ENCODE results near the gene SPRED3. TPM values are rescaled to one million over a fixed set of nuclear protein-coding genes. Genes with fewer than 3 reads are reported as not detected.

The SPRED3 gene
- total and polyA plus RNA-seq, 9 of the 15 experiments (the other 6 are each of a cell fraction or from before 2014, with no cell fraction given) = 0.05 to 1.3 (median 0.36) TPM

- no peak for TF ChIP-seq PTTG1 (tag; IDR thresholded peaks at IDR 0.05; ENCODE audit: low read depth)
- no peak for TF ChIP-seq ZNF431 (CRISPR knock-in tag; IDR thresholded peaks at IDR 0.05)
- no peak for TF ChIP-seq MED1 (CRISPR knock-in tag; IDR thresholded peaks at IDR 0.05; ENCODE audit: borderline replicate concordance)
- TF ChIP-seq NR0B1 (IDR thresholded peaks at IDR 0.05; ENCODE audit: partially characterized antibody) = no peak
- peak; percentile 79 for TF ChIP-seq ZBTB9 (CRISPR knock-in tag; IDR thresholded peaks at IDR 0.05)
- peak in 1 of 2 experiments; percentile 72; a peak in 1 of 4 replicates for TF ChIP-seq SRF (CRISPR knock-in tag; IDR thresholded peaks at IDR 0.05)
- no peak; the same call in 1 of the 2 replicates for TF ChIP-seq ZNF740 (CRISPR knock-in tag; IDR thresholded peaks at IDR 0.05)
- no peak for TF ChIP-seq ZNF740 (tag; IDR thresholded peaks at IDR 0.05)
- no peak; the same call in 1 of the 2 replicates for TF ChIP-seq CEBPZ (IDR thresholded peaks at IDR 0.05; ENCODE audit: borderline replicate concordance, low read depth, low read length)
- peak; percentile 96 for TF ChIP-seq CXXC5 (CRISPR knock-in tag; IDR thresholded peaks at IDR 0.05)
- 0 out of 2 replicates have a peak, but pooled peaks have one; percentile 26 for TF ChIP-seq POLR2AphosphoS5 (IDR thresholded peaks at IDR 0.05; ENCODE audit: control insufficient read depth, insufficient read depth, low read depth, low read length)
- 0 out of 2 replicates have a peak, but pooled peaks have one; percentile 53 for TF ChIP-seq ZBTB33 (CRISPR knock-in tag; IDR thresholded peaks at IDR 0.05)
- TF ChIP-seq NCOR1 (IDR thresholded peaks at IDR 0.05) = no peak
- no peak for TF ChIP-seq RFX7 (CRISPR knock-in tag; IDR thresholded peaks at IDR 0.05)
- peak; percentile 70 for TF ChIP-seq CHD2 (IDR thresholded peaks at IDR 0.05; ENCODE audit: low read depth, low read length)
- 0 out of 2 replicates have a peak, but pooled peaks have one; percentile 26 for TF ChIP-seq ATF1 (CRISPR knock-in tag; IDR thresholded peaks at IDR 0.05)
- TF ChIP-seq ATF1 (tag; IDR thresholded peaks at IDR 0.05) = peak; percentile 85
- no peak for TF ChIP-seq DMBX1 (CRISPR knock-in tag; IDR thresholded peaks at IDR 0.05; ENCODE audit: borderline replicate concordance)
Observed at GRCh38 chr19:38402967-38403674, 14.6 kb downstream of the SPRED3 start, which contains the start of gene FAM98C (continued).
